Tibial nerve (tissue), 4 donors: Measurements from ENCODE around the gene TPRG1L. TPM values are rescaled to one million over a fixed set of nuclear protein-coding genes. Genes with fewer than 3 reads are reported as not detected.

Source experiments
- DNase-seq, 2 donors: peaks; one replicate each; pipeline ENCODE4 v3.0.0-alpha.2; 2019; ENCODE audit warnings: low spot score in 2 of 2
- H3K27ac ChIP-seq, 4 donors: fragments of 200-600 bp; sonication (generic) in 3 of 4; one replicate each; pipeline ENCODE4 v1.5.1; 2017 to 2019; ENCODE audit warnings: mild to moderate bottlenecking in 1 of 4
- H3K27me3 ChIP-seq, 2 donors: fragments of 200-600 bp; sonication (generic) in 1 of 2; one replicate each; pipeline versions ENCODE4 v1.5.1 to v1.6.0; 2017 to 2019
- H3K36me3 ChIP-seq, 3 donors: fragments of 200-600 bp; sonication (generic); one replicate each; pipeline ENCODE4 v1.5.1; 2018 to 2019
- H3K4me1 ChIP-seq, 4 donors: fragments of 200-600 bp; sonication (generic) in 3 of 4; one replicate each; pipeline ENCODE4 v1.5.1; 2017 to 2019
- H3K4me3 ChIP-seq, 4 donors: fragments of 200-600 bp; sonication (generic) in 3 of 4; one replicate each; pipeline ENCODE4 v1.5.1; 2017 to 2019; ENCODE audit warnings: mild to moderate bottlenecking in 1 of 4, moderate library complexity in 1 of 4
- H3K9me3 ChIP-seq, 4 donors: fragments of 200-600 bp; sonication (generic) in 3 of 4; one replicate each; pipeline ENCODE4 v1.5.1; 2017 to 2019
- EP300 ChIP-seq, 2 donors: sonication (generic); formaldehyde crosslinking; IDR thresholded peaks; one replicate each; pipeline ENCODE4 v1.6.1; 2017; ENCODE audit warnings: antibody characterized with exemption in 2 of 2, mild to moderate bottlenecking in 1 of 2
- POLR2A ChIP-seq, 2 donors: fragments of 450-650 bp; IDR thresholded peaks; one replicate each; pipeline ENCODE4 v1.6.1; 2017; ENCODE audit warnings: antibody characterized with exemption in 2 of 2, mild to moderate bottlenecking in 2 of 2, moderate library complexity in 2 of 2
- WGBS, 2 donors: methylation state at CpG; one replicate each; pipeline ENCODE4 v1.1.5; 2018; 5-methylcytosine and 5-hydroxymethylcytosine counted together
- total RNA-seq, 4 donors: library from RNA; depleted of rRNA; stranded (reverse); fragments of >200 nt; gene quantifications; one replicate each; pipeline ENCODE4 v1.1.0, GENCODE V29; 2016
- TF ChIP-seq, protein P1 (sequence below), 5 experiments: fragments of 200-600 bp in 3 of 5; fragments of 450-650 bp in 2 of 5; sonication (generic) in 3 of 5; IDR thresholded peaks; one replicate each; pipeline ENCODE4 v1.5.1; 2016 to 2019; ENCODE audit warnings: antibody characterized with exemption in 5 of 5, mild to moderate bottlenecking in 3 of 5, moderate library complexity in 2 of 5

Gene TPRG1L
- total RNA-seq, 4 donors from 2014 or later, result 26.7 to 39.8 (median 34.7) TPM

DNA sequence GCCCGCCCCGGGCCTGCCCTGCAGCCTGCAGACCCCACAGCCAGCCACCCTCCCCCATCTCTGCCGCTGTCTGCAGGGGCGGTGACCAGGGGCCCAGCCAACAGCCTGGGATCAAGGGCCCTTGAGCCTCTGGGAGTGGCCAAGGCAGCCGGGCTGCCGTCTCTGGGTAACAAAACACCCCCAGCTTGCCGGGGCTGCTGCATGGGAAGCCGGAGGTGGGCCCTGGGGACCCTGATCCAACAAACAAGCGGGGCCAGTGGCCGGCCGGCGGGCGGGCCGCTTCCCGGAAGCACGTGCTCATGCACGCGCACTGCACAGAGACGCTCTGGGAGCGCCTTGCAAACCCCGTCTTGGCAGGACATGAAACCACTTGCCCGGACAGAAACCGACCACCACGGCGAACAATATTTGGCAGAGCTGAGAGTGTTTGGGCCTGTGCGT lies 26.7 kb upstream of the TPRG1L start:
- DNase-seq, result no peak
- Histone ChIP-seq H3K4me1 (peaks cover 0 to 30% (median 19%) of the 10 kb centered on the region in 4 donors), H3K4me3 (peak overlapping the region in 2 of 4 donors; percentile 2 to 31), H3K9me3 (no peaks in the 10 kb centered on the region), H3K36me3 (no peaks in the 10 kb centered on the region), H3K27ac (no peak overlapping the region), H3K27me3 (no peaks in the 10 kb centered on the region)
- TF ChIP-seq EP300 (IDR thresholded peaks at IDR 0.05), result no peak
- no peak for TF ChIP-seq POLR2A (IDR thresholded peaks at IDR 0.05)
- TF ChIP-seq, protein P1, sequence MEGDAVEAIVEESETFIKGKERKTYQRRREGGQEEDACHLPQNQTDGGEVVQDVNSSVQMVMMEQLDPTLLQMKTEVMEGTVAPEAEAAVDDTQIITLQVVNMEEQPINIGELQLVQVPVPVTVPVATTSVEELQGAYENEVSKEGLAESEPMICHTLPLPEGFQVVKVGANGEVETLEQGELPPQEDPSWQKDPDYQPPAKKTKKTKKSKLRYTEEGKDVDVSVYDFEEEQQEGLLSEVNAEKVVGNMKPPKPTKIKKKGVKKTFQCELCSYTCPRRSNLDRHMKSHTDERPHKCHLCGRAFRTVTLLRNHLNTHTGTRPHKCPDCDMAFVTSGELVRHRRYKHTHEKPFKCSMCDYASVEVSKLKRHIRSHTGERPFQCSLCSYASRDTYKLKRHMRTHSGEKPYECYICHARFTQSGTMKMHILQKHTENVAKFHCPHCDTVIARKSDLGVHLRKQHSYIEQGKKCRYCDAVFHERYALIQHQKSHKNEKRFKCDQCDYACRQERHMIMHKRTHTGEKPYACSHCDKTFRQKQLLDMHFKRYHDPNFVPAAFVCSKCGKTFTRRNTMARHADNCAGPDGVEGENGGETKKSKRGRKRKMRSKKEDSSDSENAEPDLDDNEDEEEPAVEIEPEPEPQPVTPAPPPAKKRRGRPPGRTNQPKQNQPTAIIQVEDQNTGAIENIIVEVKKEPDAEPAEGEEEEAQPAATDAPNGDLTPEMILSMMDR (IDR thresholded peaks at IDR 0.05), result no peak
- WGBS, 2 donors, result 16 to 25% methylated on average over 6 to 11 of the region's 26 CpGs

DNA sequence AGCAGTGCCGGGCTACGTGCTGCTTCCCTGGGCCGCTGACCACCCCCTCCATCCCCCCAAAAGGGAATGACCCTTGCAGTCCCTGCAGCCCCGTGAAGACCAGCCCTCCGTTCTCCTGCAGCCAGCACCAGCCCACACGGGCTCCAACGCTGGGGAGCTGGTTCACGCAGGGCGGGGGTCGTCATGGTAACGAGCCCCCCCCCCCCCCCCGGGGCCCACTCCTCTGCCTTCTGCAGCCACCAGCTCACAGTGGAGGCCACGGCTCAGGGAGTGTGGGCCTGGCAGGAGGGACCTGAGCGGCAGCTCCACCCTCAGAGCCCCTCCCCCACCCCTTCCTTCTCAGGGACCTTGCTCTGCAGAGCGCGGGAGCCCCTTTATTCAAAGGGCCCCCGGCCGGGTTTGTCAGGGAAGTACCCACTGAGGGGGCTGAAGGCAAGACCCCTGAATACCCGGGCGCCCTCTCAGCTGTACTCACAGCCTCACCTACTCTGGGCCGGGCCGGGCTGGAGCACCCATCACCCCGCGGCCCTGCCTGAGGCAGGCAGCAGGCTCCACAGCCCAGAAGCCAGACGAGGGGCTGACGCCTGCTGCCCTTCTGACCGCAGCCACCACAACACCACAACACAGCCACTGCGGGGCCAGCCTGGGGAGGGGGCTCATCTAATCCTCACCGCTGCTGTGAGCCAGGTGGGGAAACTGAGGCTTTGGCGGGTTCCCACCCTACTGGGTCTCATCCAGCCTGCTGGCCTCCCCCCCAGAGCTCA lies 26.1 kb upstream of the TPRG1L start:
- Histone ChIP-seq H3K9me3 (no peaks in the 10 kb centered on the region), H3K4me1 (peaks cover 0 to 32% (median 19%) of the 10 kb centered on the region in 4 donors), H3K27ac (no peak overlapping the region), H3K4me3 (peak overlapping the region in 1 of 4 donors; percentile 31), H3K36me3 (no peaks in the 10 kb centered on the region), H3K27me3 (no peaks in the 10 kb centered on the region)
- no peak for DNase-seq
- TF ChIP-seq, protein P1 (IDR thresholded peaks at IDR 0.05), result no peak
- TF ChIP-seq EP300 (IDR thresholded peaks at IDR 0.05), result no peak
- WGBS, 2 donors, result 36 to 51% methylated on average over 10 to 15 of the region's 30 CpGs

DNA sequence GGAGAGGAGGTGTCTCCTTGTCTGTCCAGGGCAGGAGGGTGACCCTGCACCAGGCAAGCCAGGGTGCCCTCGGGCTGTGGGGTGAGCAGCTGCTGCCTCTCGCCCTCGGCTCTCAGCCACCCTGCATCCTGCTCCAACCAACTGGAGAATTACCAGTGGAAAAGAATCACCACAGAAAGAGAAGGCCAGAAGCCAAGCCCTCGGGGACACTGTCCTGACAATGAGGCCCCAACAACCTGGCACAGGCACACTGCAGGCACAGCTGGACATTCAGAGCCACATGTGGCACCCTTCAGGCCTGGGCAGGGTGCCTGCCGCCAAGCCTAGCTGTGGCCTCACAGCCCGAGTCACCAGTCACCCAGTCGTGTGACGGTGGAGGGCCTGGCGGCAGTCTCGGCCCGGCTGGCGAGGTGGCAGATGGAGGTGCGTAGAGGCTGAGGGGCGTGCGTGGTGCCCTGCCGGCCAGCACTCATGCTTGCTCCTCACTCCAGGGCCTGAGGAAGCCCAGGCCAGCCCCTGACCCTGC lies 25.5 kb upstream of the TPRG1L start:
- DNase-seq, result no peak
- TF ChIP-seq, protein P1 (IDR thresholded peaks at IDR 0.05), result no peak
- TF ChIP-seq POLR2A (IDR thresholded peaks at IDR 0.05) (no peak), EP300 (IDR thresholded peaks at IDR 0.05) (no peak)
- no peaks in the 10 kb centered on the region for H3K9me3 ChIP-seq
- H3K27me3 ChIP-seq, result no peaks in the 10 kb centered on the region
- H3K27ac ChIP-seq, result no peak overlapping the region
- no peak overlapping the region for H3K4me3 ChIP-seq
- H3K36me3 ChIP-seq, result no peaks in the 10 kb centered on the region
- 73 to 85% methylated on average over 13 to 16 of the region's 16 CpGs for WGBS, 2 donors
- peaks cover 0 to 35% (median 19%) of the 10 kb centered on the region in 4 donors for H3K4me1 ChIP-seq

GRCh38 chr1:3599816-3600215 lies 25.0 kb upstream of the TPRG1L start:
- 72 to 80% methylated on average over 14 to 15 of the region's 15 CpGs for WGBS, 2 donors
- peaks cover 0 to 35% (median 19%) of the 10 kb centered on the region in 4 donors for H3K4me1 ChIP-seq

More at GRCh38 chr1:3599816-3600215, 25.0 kb upstream of the TPRG1L start:
- H3K27ac ChIP-seq, result no peak overlapping the region
- no peaks in the 10 kb centered on the region for H3K9me3 ChIP-seq
- no peaks in the 10 kb centered on the region for H3K36me3 ChIP-seq
- no peak for DNase-seq
- H3K27me3 ChIP-seq, result no peaks in the 10 kb centered on the region
- TF ChIP-seq, protein P1 (IDR thresholded peaks at IDR 0.05), result no peak
- TF ChIP-seq EP300 (IDR thresholded peaks at IDR 0.05) (no peak), POLR2A (IDR thresholded peaks at IDR 0.05) (no peak)
- no peak overlapping the region for H3K4me3 ChIP-seq
